Measurements from ENCODE around the gene KIF11. TPM values are rescaled to one million over a fixed set of nuclear protein-coding genes. Genes with fewer than 3 reads are reported as not detected.

The KIF11 gene
- total and polyA plus RNA-seq, 2 donors (not counting 3 experiments of a cell fraction or from before 2014, with no cell fraction given) = 7.3 to 42.6 TPM

DNA sequence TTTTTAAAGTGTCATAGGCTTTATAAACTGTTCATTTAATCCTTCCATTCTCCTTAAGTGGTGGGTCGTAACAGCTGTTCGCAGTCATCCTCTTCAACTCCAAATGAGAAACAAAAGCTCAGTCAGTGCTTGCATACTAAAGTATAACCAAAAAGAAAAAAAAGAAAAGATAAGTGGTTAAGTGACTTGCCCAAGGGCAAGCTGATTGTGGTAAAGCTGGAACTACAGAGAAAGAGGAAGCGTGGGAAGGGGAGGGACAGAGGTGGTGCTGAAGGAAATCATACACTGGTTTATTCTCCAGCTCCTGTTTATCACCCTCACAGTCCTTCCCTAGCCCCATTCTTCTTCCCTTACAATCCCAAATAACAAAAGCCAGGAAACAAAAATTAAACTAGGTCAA lies 48.6 kb upstream of the KIF11 start:
- DNase-seq (ENCODE audit: low read depth, low spot score) (peak; percentile 45), FAIRE-seq (no peak)
- ChIA-PET CTCF (interaction anchor here (0.8 to 1.5 kb wide), 2 partner anchors 11 to 27 kb away, joined by 3 to 8 read pairs; no protein-coding TSS in a partner anchor), POLR2A (no interaction called here)
- Histone ChIP-seq H3K4me1 (ENCODE audit: control insufficient read depth, extremely low read depth, insufficient read depth, low read length) (no peaks in the 10 kb centered on the region), H3K27me3 (ENCODE audit: control insufficient read depth in 2 of 2, insufficient read depth in 2 of 2, low read length in 2 of 2) (no peaks in the 10 kb centered on the region), H3K27ac (ENCODE audit: insufficient read depth, low read depth, low read length) (no peak overlapping the region), H3K9me3 (replicated peaks; ENCODE audit: control insufficient read depth, insufficient read depth, low read length) (no peaks in the 10 kb centered on the region), H3K36me3 (ENCODE audit: control insufficient read depth in 2 of 2, extremely low read depth in 1 of 2, insufficient read depth in 2 of 2, low read length in 2 of 2) (peaks cover 0 to 2% of the 10 kb centered on the region in 2 experiments), H3K79me2 (ENCODE audit: control insufficient read depth, insufficient read depth, low read length) (peaks cover 24% of the 10 kb centered on the region), H2AFZ (ENCODE audit: low read depth, low read length) (no peak overlapping the region), H4K20me1 (replicated peaks; ENCODE audit: control insufficient read depth, extremely low read depth, insufficient read depth, low read length) (peaks cover 2% of the 10 kb centered on the region), H3K9me1 (replicated peaks; ENCODE audit: control insufficient read depth, extremely low read depth, insufficient read depth, low read length) (no peaks in the 10 kb centered on the region), H3K4me3 (replicated peaks in 1 of 3; ENCODE audit: insufficient read depth in 1 of 3, low read depth in 1 of 3, low read length in 3 of 3) (no peak overlapping the region), H3K9ac (replicated peaks; ENCODE audit: extremely low read depth, insufficient read depth, low read length) (no peak overlapping the region), H3K4me2 (ENCODE audit: insufficient read depth, low read length) (no peak overlapping the region)
- TF ChIP-seq EZH2 (IDR thresholded peaks at IDR 0.05; ENCODE audit: borderline replicate concordance, low read depth, low read length, severe bottlenecking) (no peak), POLR2A (IDR thresholded peaks at IDR 0.05; ENCODE audit: low read depth, low read length) (no peak), JUN (IDR thresholded peaks at IDR 0.05; ENCODE audit: borderline replicate concordance, insufficient read depth, insufficient read length, low read depth) (no peak), POLR2AphosphoS5 (IDR thresholded peaks at IDR 0.05; ENCODE audit: insufficient read depth, low read depth, low read length) (no peak), GATA2 (IDR thresholded peaks at IDR 0.05; ENCODE audit: insufficient read depth, insufficient read length, low read depth, low read length) (no peak)
- TF ChIP-seq, protein P1, sequence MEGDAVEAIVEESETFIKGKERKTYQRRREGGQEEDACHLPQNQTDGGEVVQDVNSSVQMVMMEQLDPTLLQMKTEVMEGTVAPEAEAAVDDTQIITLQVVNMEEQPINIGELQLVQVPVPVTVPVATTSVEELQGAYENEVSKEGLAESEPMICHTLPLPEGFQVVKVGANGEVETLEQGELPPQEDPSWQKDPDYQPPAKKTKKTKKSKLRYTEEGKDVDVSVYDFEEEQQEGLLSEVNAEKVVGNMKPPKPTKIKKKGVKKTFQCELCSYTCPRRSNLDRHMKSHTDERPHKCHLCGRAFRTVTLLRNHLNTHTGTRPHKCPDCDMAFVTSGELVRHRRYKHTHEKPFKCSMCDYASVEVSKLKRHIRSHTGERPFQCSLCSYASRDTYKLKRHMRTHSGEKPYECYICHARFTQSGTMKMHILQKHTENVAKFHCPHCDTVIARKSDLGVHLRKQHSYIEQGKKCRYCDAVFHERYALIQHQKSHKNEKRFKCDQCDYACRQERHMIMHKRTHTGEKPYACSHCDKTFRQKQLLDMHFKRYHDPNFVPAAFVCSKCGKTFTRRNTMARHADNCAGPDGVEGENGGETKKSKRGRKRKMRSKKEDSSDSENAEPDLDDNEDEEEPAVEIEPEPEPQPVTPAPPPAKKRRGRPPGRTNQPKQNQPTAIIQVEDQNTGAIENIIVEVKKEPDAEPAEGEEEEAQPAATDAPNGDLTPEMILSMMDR (IDR thresholded peaks at IDR 0.05; ENCODE audit: extremely low read depth in 1 of 2, insufficient read depth in 1 of 2, low read depth in 1 of 2, low read length in 2 of 2) = no peak
- dilution Hi-C loops (cut with MboI; ENCODE audit: extremely low pct_ligation_motif_present, low sequenced_read_pairs) (no loop called here), intact Hi-C loops (cut with micrococcal nuclease) (no loop called here)
- no TSS peak for BruUV-seq (replicated peaks)

DNA sequence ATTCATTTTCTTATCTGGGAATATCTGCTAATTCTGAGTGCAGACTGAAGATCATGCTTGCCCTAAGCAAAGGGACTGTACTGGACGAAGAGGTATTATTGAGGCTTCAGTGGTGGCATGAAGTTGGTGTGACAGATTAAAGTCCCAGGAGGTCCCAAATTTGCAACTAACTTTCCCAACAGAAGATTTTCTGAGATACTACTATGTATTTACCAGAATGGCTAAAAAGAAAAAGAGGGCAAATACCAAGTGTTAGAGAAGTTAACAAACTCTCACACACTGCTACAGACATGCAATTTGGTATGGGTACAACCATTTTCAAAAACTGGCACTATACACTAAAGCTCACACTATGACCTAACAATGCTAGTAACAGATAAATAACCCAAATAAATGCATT lies 47.4 kb upstream of the KIF11 start:
- POLR2A ChIA-PET = no interaction called here

More for the DNA sequence above, 47.4 kb upstream of the KIF11 start:
- Histone ChIP-seq H3K9me3 (replicated peaks; ENCODE audit: control insufficient read depth, insufficient read depth, low read length) (no peaks in the 10 kb centered on the region), H2AFZ (ENCODE audit: low read depth, low read length) (no peak overlapping the region), H3K36me3 (ENCODE audit: control insufficient read depth in 2 of 2, extremely low read depth in 1 of 2, insufficient read depth in 2 of 2, low read length in 2 of 2) (peaks cover 0 to 2% of the 10 kb centered on the region in 2 experiments), H3K27ac (ENCODE audit: insufficient read depth, low read depth, low read length) (no peak overlapping the region), H3K9me1 (replicated peaks; ENCODE audit: control insufficient read depth, extremely low read depth, insufficient read depth, low read length) (no peaks in the 10 kb centered on the region), H4K20me1 (replicated peaks; ENCODE audit: control insufficient read depth, extremely low read depth, insufficient read depth, low read length) (peaks cover 2% of the 10 kb centered on the region), H3K4me2 (ENCODE audit: insufficient read depth, low read length) (no peak overlapping the region), H3K27me3 (ENCODE audit: control insufficient read depth in 2 of 2, insufficient read depth in 2 of 2, low read length in 2 of 2) (no peaks in the 10 kb centered on the region), H3K4me1 (ENCODE audit: control insufficient read depth, extremely low read depth, insufficient read depth, low read length) (no peaks in the 10 kb centered on the region), H3K4me3 (replicated peaks in 1 of 3; ENCODE audit: insufficient read depth in 1 of 3, low read depth in 1 of 3, low read length in 3 of 3) (no peak overlapping the region), H3K9ac (replicated peaks; ENCODE audit: extremely low read depth, insufficient read depth, low read length) (no peak overlapping the region), H3K79me2 (ENCODE audit: control insufficient read depth, insufficient read depth, low read length) (peaks cover 25% of the 10 kb centered on the region)
- FAIRE-seq (no peak), DNase-seq (ENCODE audit: low read depth, low spot score) (no peak)
- TF ChIP-seq GATA2 (IDR thresholded peaks at IDR 0.05; ENCODE audit: insufficient read depth, insufficient read length, low read depth, low read length) = no peak
- TF ChIP-seq, protein P1 (IDR thresholded peaks at IDR 0.05; ENCODE audit: extremely low read depth in 1 of 2, insufficient read depth in 1 of 2, low read depth in 1 of 2, low read length in 2 of 2) = no peak
- TF ChIP-seq, protein P2, sequence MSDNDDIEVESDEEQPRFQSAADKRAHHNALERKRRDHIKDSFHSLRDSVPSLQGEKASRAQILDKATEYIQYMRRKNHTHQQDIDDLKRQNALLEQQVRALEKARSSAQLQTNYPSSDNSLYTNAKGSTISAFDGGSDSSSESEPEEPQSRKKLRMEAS (IDR thresholded peaks at IDR 0.05; ENCODE audit: insufficient read depth, insufficient read length) = no peak
- TF ChIP-seq FOS (IDR thresholded peaks at IDR 0.05; ENCODE audit: borderline replicate concordance, insufficient read depth, low read length) = no peak
- no peak for TF ChIP-seq MYC (IDR thresholded peaks at IDR 0.05; ENCODE audit: low read depth, low read length)
- no peak for TF ChIP-seq EZH2 (IDR thresholded peaks at IDR 0.05; ENCODE audit: borderline replicate concordance, low read depth, low read length, severe bottlenecking)
- no peak for TF ChIP-seq POLR2AphosphoS5 (IDR thresholded peaks at IDR 0.05; ENCODE audit: insufficient read depth, low read depth, low read length)
- TF ChIP-seq POLR2A (IDR thresholded peaks at IDR 0.05; ENCODE audit: low read depth, low read length) = no peak
- TF ChIP-seq JUN (IDR thresholded peaks at IDR 0.05; ENCODE audit: borderline replicate concordance, insufficient read depth, insufficient read length, low read depth) = no peak
- CTCF ChIA-PET = no interaction called here
- intact Hi-C loops (cut with micrococcal nuclease) = no loop called here
- BruUV-seq (replicated peaks) = no TSS peak
- dilution Hi-C loops (cut with MboI; ENCODE audit: extremely low pct_ligation_motif_present, low sequenced_read_pairs) = no loop called here

Measured in endothelial cell of umbilical vein (primary cell).